Hepatocyte (in vitro differentiated cells): ENCODE measurements around the gene GNAT1. TPM values are rescaled to one million over a fixed set of nuclear protein-coding genes. Genes with fewer than 3 reads are reported as not detected.

ENCODE experiments used
- DNase-seq: peaks from one replicate; pipeline ENCODE4 v3.0.0-alpha.2; 2016; ENCODE audit warnings: low spot score
- H2AFZ ChIP-seq: fragments of 200-600 bp; sonication (generic); 2 replicates; pipeline ENCODE4 v1.6.0; 2016; ENCODE audit warnings: antibody characterized with exemption, mild to moderate bottlenecking
- H3K27ac ChIP-seq: fragments of 200-600 bp; sonication (generic); 2 replicates; pipeline ENCODE4 v1.5.1; 2016; ENCODE audit warnings: mild to moderate bottlenecking
- H3K27me3 ChIP-seq: fragments of 200-600 bp; sonication (generic); 2 replicates; pipeline ENCODE4 v1.6.1; 2016
- H3K36me3 ChIP-seq: fragments of 200-600 bp; sonication (generic); replicated peaks from 2 replicates; pipeline ENCODE4 v1.5.1; 2016; ENCODE audit warnings: low read depth; ENCODE audit not compliant: insufficient read depth
- H3K4me1 ChIP-seq: fragments of 200-600 bp; sonication (generic); 2 replicates; pipeline ENCODE4 v1.5.1; 2016; ENCODE audit warnings: mild to moderate bottlenecking, moderate library complexity; ENCODE audit not compliant: insufficient read depth
- H3K4me2 ChIP-seq: fragments of 200-600 bp; sonication (generic); 2 replicates; pipeline ENCODE4 v1.6.0; 2016
- H3K4me3 ChIP-seq: fragments of 200-600 bp; sonication (generic); 2 replicates; pipeline ENCODE4 v1.5.1; 2016; ENCODE audit warnings: mild to moderate bottlenecking
- H3K79me2 ChIP-seq: fragments of 200-600 bp; sonication (generic); 2 replicates; pipeline ENCODE4 v1.6.0; 2017; ENCODE audit warnings: mild to moderate bottlenecking
- H3K9me2 ChIP-seq: fragments of 200-600 bp; sonication (generic); replicated peaks from 2 replicates; pipeline ENCODE4 v1.6.0; 2017; ENCODE audit warnings: mild to moderate bottlenecking; ENCODE audit not compliant: insufficient read depth
- H3K9me3 ChIP-seq: fragments of 200-600 bp; sonication (generic); 2 replicates; pipeline ENCODE4 v1.5.1; 2016; ENCODE audit warnings: low read depth, mild to moderate bottlenecking
- H4K20me1 ChIP-seq: fragments of 200-600 bp; sonication (generic); 2 replicates; pipeline ENCODE4 v1.6.0; 2016; ENCODE audit warnings: mild to moderate bottlenecking; ENCODE audit not compliant: insufficient read depth, poor library complexity, severe bottlenecking
- CTCF ChIP-seq: fragments of 200-600 bp; sonication (generic); IDR thresholded peaks from 2 replicates; pipeline ENCODE4 v1.5.1; 2016; ENCODE audit warnings: antibody characterized with exemption, mild to moderate bottlenecking; ENCODE audit not compliant: poor library complexity
- EZH2 ChIP-seq: fragments of 200-600 bp; sonication (generic); IDR thresholded peaks from 2 replicates; pipeline ENCODE4 v1.6.1; 2016; ENCODE audit warnings: antibody characterized with exemption, mild to moderate bottlenecking, borderline replicate concordance
- EZH2phosphoT487 ChIP-seq: fragments of 200-600 bp; sonication (generic); IDR thresholded peaks from one replicate; pipeline ENCODE4 v1.6.1; 2018; ENCODE audit warnings: antibody characterized with exemption, mild to moderate bottlenecking, low read depth, moderate library complexity; ENCODE audit not compliant: unreplicated experiment, severe bottlenecking
- WGBS: methylation state at CpG from one replicate; pipeline ENCODE4 v1.1.6; 2016; ENCODE audit warnings: low lambda C conversion rate; ENCODE audit errors: missing lambda C conversion rate; 5-methylcytosine and 5-hydroxymethylcytosine counted together
- polyA plus RNA-seq: library from polyadenylated mRNA; unstranded; fragments of >200 nt; fragmentation: Nextera tagmentation; extraction: Ambion mirVana; gene quantifications from 2 replicates; pipeline ENCODE4 v1.2.1, GENCODE V29; 2016
- total RNA-seq: library from RNA; depleted of rRNA; stranded (reverse); fragments of >200 nt; gene quantifications from 2 replicates; pipeline ENCODE4 v1.2.3, GENCODE V29; 2014

GNAT1 gene
- total and polyA plus RNA-seq, 2 experiments from 2014 or later: not detected

GRCh38 chr3:50182533-50183099 lies 8.8 kb upstream of the GNAT1 start:
- Histone ChIP-seq H3K36me3 (no peaks in the 10 kb centered on the region), H3K79me2 (no peaks in the 10 kb centered on the region), H3K4me3 (no peak overlapping the region), H2AFZ (no peak overlapping the region), H3K27me3 (no peaks in the 10 kb centered on the region), H3K9me2 (no peaks in the 10 kb centered on the region), H3K4me1 (no peaks in the 10 kb centered on the region), H3K27ac (no peak overlapping the region), H4K20me1 (no peaks in the 10 kb centered on the region), H3K4me2 (no peak overlapping the region), H3K9me3 (no peaks in the 10 kb centered on the region)
- 92% methylated on average over 26 of the region's 26 CpGs for WGBS
- no peak for DNase-seq
- no peak for TF ChIP-seq EZH2
- TF ChIP-seq EZH2phosphoT487: no peak
- no peak for TF ChIP-seq CTCF

- Histone ChIP-seq H3K4me2 (no peak overlapping the region), H4K20me1 (no peaks in the 10 kb centered on the region), H3K9me3 (no peaks in the 10 kb centered on the region), H3K79me2 (no peaks in the 10 kb centered on the region), H2AFZ (no peak overlapping the region), H3K4me3 (no peak overlapping the region), H3K27me3 (no peaks in the 10 kb centered on the region), H3K4me1 (no peaks in the 10 kb centered on the region), H3K36me3 (no peaks in the 10 kb centered on the region), H3K27ac (no peak overlapping the region), H3K9me2 (no peaks in the 10 kb centered on the region)
- whole genome bisulfite sequencing: 82% methylated on average over 6 of the region's 6 CpGs
- DNase-seq: no peak
- TF ChIP-seq EZH2 (no peak), CTCF (no peak), EZH2phosphoT487 (no peak)
Observed at GRCh38 chr3:50183755-50184154, 7.7 kb upstream of the GNAT1 start.

GRCh38 chr3:50184242-50184978 lies 7.0 kb upstream of the GNAT1 start:
- TF ChIP-seq CTCF (no peak), EZH2 (no peak), EZH2phosphoT487 (no peak)
- no peaks in the 10 kb centered on the region for H4K20me1 ChIP-seq
- no peaks in the 10 kb centered on the region for H3K4me1 ChIP-seq
- no peaks in the 10 kb centered on the region for H3K79me2 ChIP-seq
- DNase-seq: no peak
- no peak overlapping the region for H2AFZ ChIP-seq
- no peak overlapping the region for H3K4me3 ChIP-seq
- H3K36me3 ChIP-seq: no peaks in the 10 kb centered on the region
- H3K27me3 ChIP-seq: no peaks in the 10 kb centered on the region
- no peak overlapping the region for H3K27ac ChIP-seq
- 96% methylated on average over 21 of the region's 21 CpGs for WGBS
- no peaks in the 10 kb centered on the region for H3K9me3 ChIP-seq
- H3K4me2 ChIP-seq: no peak overlapping the region
- no peaks in the 10 kb centered on the region for H3K9me2 ChIP-seq
